Heart right ventricle (tissue), 16 donors: ENCODE measurements around the gene GPR148. TPM values are rescaled to one million over a fixed set of nuclear protein-coding genes. Genes with fewer than 3 reads are reported as not detected.

Experiments used
- ATAC-seq, 8 donors: fragments of 200-7000 bp; cut with Tn5 transposase; one replicate each; pipeline ENCODE4 v1.9.1; 2020; ENCODE audit warnings: mild to moderate bottlenecking in 8 of 8, moderate library complexity in 8 of 8, moderate number of reproducible peaks in 1 of 8
- DNase-seq, 2 donors: peaks; one replicate each; pipeline ENCODE4 v3.0.0-alpha.2; 2020
- H3K27ac ChIP-seq, 10 donors: fragments of 200-600 bp; sonication (generic) in 2 of 10; one replicate each; pipeline versions ENCODE4 v1.5.0 to v1.8.0; 2020 to 2022; ENCODE audit warnings: mild to moderate bottlenecking in 3 of 10
- H3K27me3 ChIP-seq, 7 donors: fragments of 200-600 bp; one replicate each; pipeline ENCODE4 v1.8.0; 2021 to 2022; ENCODE audit warnings: mild to moderate bottlenecking in 2 of 7
- H3K36me3 ChIP-seq, 9 donors: fragments of 200-600 bp; sonication (generic) in 1 of 9; one replicate each; pipeline versions ENCODE4 v1.5.0 to v1.8.0; 2020 to 2022; ENCODE audit warnings: mild to moderate bottlenecking in 2 of 9
- H3K4me1 ChIP-seq, 9 donors: fragments of 200-600 bp; sonication (generic) in 1 of 9; one replicate each; pipeline versions ENCODE4 v1.5.0 to v1.8.0; 2020 to 2022; ENCODE audit warnings: mild to moderate bottlenecking in 4 of 9
- H3K4me3 ChIP-seq, 10 donors: fragments of 200-600 bp; sonication (generic) in 2 of 10; one replicate each; pipeline versions ENCODE4 v1.5.0 to v1.8.0; 2020 to 2022; ENCODE audit warnings: mild to moderate bottlenecking in 7 of 10, moderate library complexity in 2 of 10
- H3K9me3 ChIP-seq, 11 donors: fragments of 200-600 bp in 10 of 11; sonication (generic) in 2 of 11; one replicate each; pipeline versions ENCODE4 v1.5.0 to v1.8.0; 2013 to 2022; ENCODE audit warnings: mild to moderate bottlenecking in 2 of 11, control low read depth in 1 of 11, moderate library complexity in 1 of 11
- CTCF ChIP-seq, 9 donors: fragments of 200-600 bp; sonication (generic) in 2 of 9; IDR thresholded peaks; one replicate each; pipeline versions ENCODE4 v1.5.0 to v1.8.0; 2021 to 2022; ENCODE audit warnings: antibody characterized with exemption in 9 of 9, mild to moderate bottlenecking in 5 of 9, moderate library complexity in 1 of 9
- WGBS, 2 donors: extraction: QIAGEN DNeasy Blood & Tissue Kit; methylation state at CpG; one replicate each; pipeline ENCODE4 v1.1.7; 2013; ENCODE audit warnings: inconsistent platforms in 1 of 2; 5-methylcytosine and 5-hydroxymethylcytosine counted together
- intact Hi-C, 10 donors: fragments of 100-400 bp; cut with DNase I; formaldehyde crosslinking; loops; one replicate each; pipeline versions ENCODE4 v1.11.1 to v1.14.2; 2022
- polyA plus RNA-seq, 2 donors: library from polyadenylated mRNA; stranded (reverse); fragments of 200-250 nt; gene quantifications; one replicate each; pipeline ENCODE4 v1.2.3, GENCODE V29; 2013
- total RNA-seq, 10 donors: library from RNA; stranded (reverse); fragmentation: NEBNext Ultra II Directional in 3 of 10; extraction: Animal tissue kit (Norgen Biotek cat#: 25700) in 3 of 10; gene quantifications; one replicate each; pipeline versions ENCODE4 v1.2.1 to v1.2.4, GENCODE V29; 2021 to 2023
- donor health status: Arrhythmogenic right ventricular cardiomyopathy.
- donor health status: ischemic (EF 13 %, LVEDD 7.1; RV severe dilation, severe dysfunction).
- donor health status: healthy with polysubstance abuse.
- donor health status: DM: no; HTN: yes; CAD: no.
- donor health status: DM: no; HTN: no; CAD: no.
- donor health status: ischemic (EF 25% LVEDD 6.9; RV normal size, moderate dysfunction).
- donor health status: ischemic (EF 25% LVEDD 5.7; RV mildly dilated, moderate dysfunction).
- donor health status: healthy.
- donor health status: DM: yes; HTN: yes; CAD: no.
- donor health status: Ischemic cardiomyopathy.
- donor health status: ischemic (EF 35%, LVEDD 5.7; RV mildly dilated, moderate dysfunction).
- donor health status: nonischemic (EF 11% LVEDD 7.7; RV severe dilation, severe dysfunction).
- donor health status: DM: yes; HTN: yes; CAD: no.
- donor health status: PGD.
- donor health status: ischemic (EF 29% LVEDD 5.4; RV normal size, mild dysfunction).
- donor health status: nonischemic (EF 23%, LVEDD 6.1; RV moderate dilation, normal function).

The GPR148 gene
- total and polyA plus RNA-seq, 12 donors: not detected

- ATAC-seq (no peak), DNase-seq (no peak)
- Histone ChIP-seq H3K27me3 (peaks cover 0 to 29% (median 7%) of the 10 kb centered on the region in 7 donors), H3K4me1 (no peaks in the 10 kb centered on the region), H3K9me3 (peaks cover 0 to 13% (median 0%) of the 10 kb centered on the region in 11 donors), H3K4me3 (no peak overlapping the region), H3K27ac (no peak overlapping the region), H3K36me3 (no peaks in the 10 kb centered on the region)
- TF ChIP-seq CTCF (IDR thresholded peaks at IDR 0.05): no peak
- 92 to 96% methylated on average over 3 of the region's 3 CpGs for WGBS, 2 donors
- intact Hi-C loops: no loop called here
Observed at GRCh38 chr2:130735200-130735599, 6.3 kb downstream of the GPR148 start.

GRCh38 chr2:130736487-130736886, 7.6 kb downstream of the GPR148 start:
- Histone ChIP-seq H3K9me3 (peaks cover 0 to 13% (median 0%) of the 10 kb centered on the region in 11 donors), H3K27me3 (peaks cover 0 to 37% (median 7%) of the 10 kb centered on the region in 7 donors), H3K4me3 (no peak overlapping the region), H3K4me1 (no peaks in the 10 kb centered on the region), H3K27ac (no peak overlapping the region), H3K36me3 (no peaks in the 10 kb centered on the region)
- peak; percentile 23 to 98 (median 72) for ATAC-seq
- TF ChIP-seq CTCF (IDR thresholded peaks at IDR 0.05): no peak
- intact Hi-C loops: no loop called here
- DNase-seq: peak; percentile 36 to 62
- 73 to 78% methylated on average over 6 of the region's 6 CpGs for WGBS, 2 donors

GRCh38 chr2:130737592-130737991, 8.7 kb downstream of the GPR148 start:
- Histone ChIP-seq H3K9me3 (peaks cover 0 to 13% (median 0%) of the 10 kb centered on the region in 11 donors), H3K36me3 (no peaks in the 10 kb centered on the region), H3K4me1 (no peaks in the 10 kb centered on the region), H3K27ac (no peak overlapping the region), H3K4me3 (no peak overlapping the region), H3K27me3 (peaks cover 0 to 44% (median 7%) of the 10 kb centered on the region in 7 donors)
- intact Hi-C loops: no loop called here
- ATAC-seq: no peak
- no peak for TF ChIP-seq CTCF (IDR thresholded peaks at IDR 0.05)
- 87 to 89% methylated on average over 14 of the region's 14 CpGs for whole genome bisulfite sequencing, 2 donors
- DNase-seq: no peak

GRCh38 chr2:130740671-130741070, 11.8 kb downstream of the GPR148 start:
- TF ChIP-seq CTCF (IDR thresholded peaks at IDR 0.05): no peak
- H3K36me3 ChIP-seq: no peaks in the 10 kb centered on the region
- no peak overlapping the region for H3K27ac ChIP-seq
- no peak for ATAC-seq
- intact Hi-C loops: no loop called here
- 58 to 70% methylated on average over 12 of the region's 12 CpGs for WGBS, 2 donors
- H3K27me3 ChIP-seq: peaks cover 0 to 63% (median 15%) of the 10 kb centered on the region in 7 donors
- H3K4me3 ChIP-seq: no peak overlapping the region
- peaks cover 0 to under 1% (median 0%) of the 10 kb centered on the region in 11 donors for H3K9me3 ChIP-seq
- peaks cover 0 to 4% (median 0%) of the 10 kb centered on the region in 9 donors for H3K4me1 ChIP-seq
- no peak for DNase-seq
